GM21447 (cell line): ENCODE data around the gene PRKAG2.

ENCODE experiments used
- ATAC-seq: cut with Tn5 transposase; IDR thresholded peaks from one replicate; pipeline ENCODE4 v1.9.1; 2021; ENCODE audit not compliant: unreplicated experiment

Gene PRKAG2

DNA sequence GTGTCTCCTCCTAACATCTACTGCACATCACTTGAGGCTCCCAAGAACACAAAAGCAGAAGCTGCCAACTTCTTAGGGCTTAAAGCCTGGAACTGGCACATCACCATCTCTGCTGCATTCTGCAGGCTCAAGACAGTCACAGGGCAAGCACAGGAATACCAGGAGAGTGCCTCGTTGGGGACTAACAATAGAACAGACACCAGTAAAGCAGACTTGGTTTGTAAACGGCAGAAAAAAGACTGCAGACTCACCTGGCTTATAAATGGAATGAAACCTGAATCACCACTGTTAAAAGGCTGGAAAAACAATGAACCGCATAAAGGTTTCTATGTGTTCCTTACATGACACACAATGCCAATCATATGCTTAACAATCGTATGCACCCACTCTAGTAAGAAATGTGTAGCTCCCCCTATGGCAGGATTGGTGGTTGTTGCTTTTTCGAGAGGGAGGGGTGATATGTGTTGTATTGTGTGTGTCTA, 370.0 kb downstream of the PRKAG2 start:
- no peak for ATAC-seq
